GM19193 (cell line): Measurements from ENCODE around the gene SLX4IP.

ENCODE experiments used
- POLR2A ChIP-seq: IDR thresholded peaks from 4 replicates; pipeline ENCODE4 v1.6.1; 2011; ENCODE audit not compliant: insufficient read depth, insufficient read length; ENCODE audit errors: extremely low read depth

SLX4IP gene

DNA sequence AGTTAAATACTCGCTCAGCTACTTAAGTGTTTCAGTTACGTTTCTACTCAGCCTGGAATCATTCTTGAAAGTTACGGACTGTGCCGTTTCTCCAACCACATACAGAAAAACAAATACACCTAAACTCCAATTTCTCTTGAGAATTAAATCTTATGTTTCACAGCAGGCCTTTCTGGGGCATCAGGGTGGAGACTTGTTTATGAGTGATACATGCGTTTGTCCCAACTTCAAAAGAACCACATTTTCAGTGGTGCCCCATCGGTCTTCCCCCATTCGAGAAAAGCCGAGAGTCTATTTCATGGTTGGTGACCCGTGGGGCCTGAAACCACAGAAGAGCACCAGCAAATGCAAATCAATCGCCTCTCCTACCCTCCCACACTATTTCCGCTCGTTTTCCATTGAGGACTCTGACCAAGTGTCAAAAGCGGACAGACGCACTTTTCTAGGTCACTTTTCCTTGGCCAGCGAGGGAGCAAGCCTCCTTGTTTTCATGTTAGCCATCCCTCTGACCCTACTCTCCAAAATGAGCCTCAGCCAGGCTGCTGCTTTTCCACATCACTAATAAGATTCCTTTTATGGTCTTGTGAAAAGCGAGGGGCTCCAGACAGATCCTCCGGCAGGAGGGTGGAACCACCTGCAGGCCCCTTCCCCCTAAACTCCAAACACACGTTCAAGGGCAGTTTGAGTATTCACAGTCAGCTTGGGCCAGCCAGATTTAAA is 235.6 kb downstream of the SLX4IP start:
- TF ChIP-seq POLR2A: no peak

DNA sequence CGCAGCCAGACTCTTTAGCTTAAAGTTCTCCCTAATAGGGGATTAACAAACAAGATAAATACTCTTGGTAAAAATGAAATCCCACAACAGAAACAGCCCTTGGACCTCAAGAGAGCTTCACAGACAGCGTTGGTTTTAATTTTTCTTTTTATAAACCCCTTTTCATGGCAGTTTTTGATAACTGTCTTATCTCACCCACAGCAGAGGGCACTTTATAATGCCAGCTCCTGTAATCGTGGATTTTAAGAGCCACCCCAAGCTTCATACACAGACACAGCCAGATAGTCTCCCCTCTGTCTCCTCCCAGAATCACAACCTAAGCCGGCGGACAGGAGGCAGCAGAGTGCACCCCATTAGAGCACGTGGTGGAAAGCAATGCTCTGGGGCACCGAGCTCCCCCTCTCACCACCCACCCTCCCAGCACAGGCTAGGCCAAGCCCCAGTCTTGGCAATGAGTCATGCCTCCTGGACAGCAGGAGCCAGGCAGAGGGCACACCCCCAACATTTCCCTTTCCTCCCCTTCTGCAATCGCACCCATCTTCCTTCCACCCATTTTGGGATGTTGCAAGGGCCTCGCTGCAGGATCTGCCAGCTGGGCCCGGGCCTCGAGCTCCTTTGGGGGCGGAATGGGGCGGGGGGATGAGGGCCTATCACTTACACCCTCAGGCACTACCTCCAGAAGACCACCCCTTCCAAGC is 236.3 kb downstream of the SLX4IP start:
- TF ChIP-seq POLR2A: no peak

DNA sequence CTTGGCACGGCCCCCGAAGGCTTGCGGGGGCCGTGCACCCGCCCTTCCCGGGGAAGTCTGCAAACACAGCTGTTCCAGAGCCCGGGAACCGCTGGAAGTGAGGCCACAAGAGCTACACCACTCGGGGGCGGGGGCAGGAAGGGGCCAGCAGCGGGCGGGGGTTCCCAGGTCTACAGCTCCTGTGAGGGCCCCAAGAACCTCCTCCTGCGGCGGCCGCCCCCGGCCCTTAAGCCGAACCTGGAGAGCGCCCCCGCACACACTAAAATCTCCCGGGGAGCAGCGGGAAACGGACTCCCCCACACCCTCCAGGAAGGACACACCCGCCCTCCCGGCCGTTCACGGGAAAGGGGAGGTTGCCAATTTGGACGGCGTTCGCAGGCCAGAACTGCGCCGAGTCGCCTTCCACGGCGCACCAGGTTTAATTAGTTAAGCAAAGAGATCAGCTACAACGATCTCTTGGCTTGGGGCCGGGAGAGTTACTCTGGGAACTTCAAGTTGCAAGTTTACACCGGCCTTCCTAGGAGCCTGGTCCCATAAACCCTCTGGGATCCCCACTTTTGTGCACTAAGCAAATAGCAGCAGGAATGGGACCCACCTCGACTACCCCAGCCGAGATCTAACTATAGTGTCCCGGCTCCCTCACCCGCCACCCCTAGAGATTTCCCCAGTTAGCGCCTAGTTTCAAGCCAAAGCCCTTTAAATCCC is 237.0 kb downstream of the SLX4IP start:
- no peak for TF ChIP-seq POLR2A

DNA sequence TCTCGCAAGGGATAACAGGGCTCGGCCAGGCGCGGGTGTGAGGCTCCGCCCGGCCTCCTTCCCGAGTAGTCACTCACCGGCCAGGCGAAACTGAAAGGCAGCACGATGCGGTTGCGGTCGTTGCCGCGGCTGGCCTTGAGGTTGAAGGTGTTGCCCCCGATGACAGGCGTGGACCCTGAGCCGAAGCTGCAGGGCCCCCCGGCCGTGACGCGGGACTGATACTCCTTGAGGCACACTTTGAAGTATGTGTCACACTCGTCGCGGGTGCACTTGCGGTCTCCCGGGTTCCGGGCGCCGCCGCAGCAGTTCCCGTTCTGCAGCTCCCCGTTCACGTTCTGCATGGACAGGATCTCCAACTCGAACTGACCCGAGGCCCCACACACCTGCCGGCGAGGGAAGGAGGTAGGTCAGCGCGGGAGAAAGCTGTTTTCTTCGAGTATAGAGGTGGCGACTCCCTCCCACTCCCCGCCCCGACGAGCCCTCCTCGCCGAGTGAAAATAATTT is 237.6 kb downstream of the SLX4IP start:
- TF ChIP-seq POLR2A: no peak

DNA sequence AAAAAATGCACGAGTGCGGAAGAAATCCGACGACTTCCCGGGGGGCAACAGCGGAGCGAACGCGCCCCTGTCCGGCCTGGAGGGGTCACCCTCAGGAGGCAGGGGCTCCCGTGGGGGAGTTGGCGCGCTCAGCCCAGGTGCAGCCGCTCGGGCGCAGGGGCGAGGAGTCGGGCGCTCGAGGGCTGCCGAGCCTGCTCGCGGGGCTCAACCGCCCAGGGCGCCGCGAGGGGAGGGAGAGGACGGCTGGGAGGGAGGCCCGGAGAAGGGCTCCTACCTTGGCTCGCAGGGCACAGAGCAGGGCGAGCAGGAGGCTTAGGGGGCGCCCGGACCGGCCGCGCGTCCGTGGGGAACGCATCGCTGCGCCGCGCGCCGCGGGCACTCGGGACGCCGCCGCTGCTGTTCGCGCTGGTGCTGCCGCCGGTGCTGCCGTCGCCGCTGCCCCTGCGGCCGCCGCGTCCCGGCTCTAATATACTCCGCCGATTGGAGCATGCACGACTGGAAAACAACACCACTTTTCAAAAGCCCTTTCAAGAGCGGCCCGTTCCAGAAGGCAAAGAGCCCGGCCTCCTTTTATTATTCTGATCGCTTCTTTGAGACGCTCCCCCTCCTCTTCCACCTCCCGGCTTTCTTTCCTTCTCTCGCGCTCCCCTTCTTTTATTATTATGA is 238.2 kb downstream of the SLX4IP start:
- TF ChIP-seq POLR2A: no peak

DNA sequence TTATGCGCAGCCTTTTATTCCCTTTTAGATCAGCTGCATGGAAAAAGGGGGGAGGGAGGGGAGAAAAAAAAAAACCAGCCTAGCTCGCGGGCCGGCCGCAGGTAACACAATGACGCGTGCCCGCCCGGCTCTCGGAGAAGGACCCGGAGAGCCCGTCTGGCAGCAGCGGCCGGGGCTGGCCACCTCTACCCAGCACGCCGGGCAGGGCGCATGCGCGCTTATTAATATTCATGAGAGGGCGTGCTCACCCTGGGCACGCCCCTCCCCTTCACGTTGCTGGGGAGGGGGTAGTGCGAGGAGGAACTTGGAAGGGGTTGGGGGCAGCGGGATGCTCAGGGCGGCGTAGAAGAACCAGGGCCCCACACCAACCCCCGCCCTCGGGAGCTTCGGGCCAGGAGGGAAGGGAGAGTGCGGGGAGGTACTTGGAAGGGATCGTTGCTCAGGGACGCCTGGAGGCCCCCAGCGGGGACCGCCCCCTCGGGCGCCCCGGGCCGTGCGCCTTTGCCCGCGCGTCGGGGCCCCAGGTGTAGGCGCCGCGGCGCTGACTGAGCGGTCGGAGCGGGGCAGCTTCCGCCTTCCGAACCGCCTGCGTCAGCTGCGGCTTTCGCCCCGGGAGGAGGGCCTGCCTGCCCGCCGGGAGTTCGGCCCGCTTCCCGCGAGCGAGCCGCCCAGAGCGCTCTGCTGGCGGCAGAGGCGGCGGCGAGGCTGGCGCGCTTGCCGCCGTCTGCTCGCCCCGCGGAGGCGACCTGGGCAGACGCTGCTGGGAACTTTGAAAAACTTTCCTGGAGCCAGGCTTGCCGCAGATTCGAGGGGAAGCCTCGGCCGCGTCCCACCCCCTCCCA is 239.0 kb downstream of the SLX4IP start, which contains the start of gene JAG1:
JAG1 (minus strand) TSS at position 158 of the 842 bp plus-strand sequence. CDS start 469 bp downstream, outside the sequence.
- peak; percentile 32 for TF ChIP-seq POLR2A

DNA sequence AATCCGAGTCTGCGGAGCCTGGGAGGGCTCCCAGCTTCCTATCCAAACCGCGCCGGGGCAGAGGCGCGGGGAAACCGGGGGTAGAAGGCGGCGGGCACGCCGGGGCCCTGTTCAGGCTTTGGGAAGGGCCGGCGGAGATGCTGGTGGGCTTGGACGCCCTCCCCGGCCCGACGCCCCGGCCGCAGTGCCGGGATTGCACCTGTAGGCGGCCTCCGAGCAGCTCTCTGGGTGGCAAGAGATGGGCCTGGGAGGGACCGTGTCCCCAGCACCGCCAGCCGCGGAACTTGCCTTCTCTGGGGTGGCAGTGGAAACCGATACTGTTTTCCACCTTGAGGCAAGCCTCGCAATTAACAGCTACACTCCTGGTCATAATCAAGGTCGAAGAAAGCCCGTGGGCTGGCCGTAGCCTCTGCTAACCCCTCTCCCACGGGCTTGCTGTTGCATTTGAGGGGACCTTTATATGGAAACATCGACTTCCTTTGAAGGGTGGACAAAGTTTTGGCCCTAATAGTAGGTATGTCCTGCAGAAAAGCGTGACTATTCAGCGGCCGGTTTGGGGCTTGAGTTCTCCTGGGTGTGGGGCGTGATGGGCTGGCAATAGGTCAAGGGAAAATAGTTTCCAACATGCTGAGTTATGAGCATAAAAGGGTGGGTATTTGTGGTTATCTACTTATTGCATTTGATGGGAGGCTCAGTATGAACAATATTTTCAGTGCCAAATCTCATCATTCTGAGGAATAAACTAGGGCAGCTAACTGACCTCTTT is 239.8 kb downstream of the SLX4IP start:
- no peak for TF ChIP-seq POLR2A

DNA sequence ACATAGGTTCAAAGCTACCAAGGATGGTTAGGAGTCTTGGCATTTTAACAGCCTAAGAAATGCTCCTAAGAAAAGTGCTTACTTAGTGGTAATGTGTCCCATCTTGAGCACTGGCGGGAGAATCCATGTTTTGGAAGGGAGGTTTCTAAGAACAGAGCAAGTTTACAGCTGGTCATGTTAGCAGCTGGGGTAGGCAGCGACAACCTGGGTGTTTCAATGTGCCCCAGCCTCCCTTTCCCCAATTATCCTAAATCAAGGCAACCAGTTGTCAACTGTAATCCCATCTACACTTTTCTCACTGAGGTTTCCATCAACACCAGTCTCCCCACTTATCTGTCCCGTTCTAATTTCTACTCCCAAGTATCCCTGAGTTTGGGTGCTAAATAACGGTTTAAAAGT is 240.3 kb downstream of the SLX4IP start:
- TF ChIP-seq POLR2A: no peak

DNA sequence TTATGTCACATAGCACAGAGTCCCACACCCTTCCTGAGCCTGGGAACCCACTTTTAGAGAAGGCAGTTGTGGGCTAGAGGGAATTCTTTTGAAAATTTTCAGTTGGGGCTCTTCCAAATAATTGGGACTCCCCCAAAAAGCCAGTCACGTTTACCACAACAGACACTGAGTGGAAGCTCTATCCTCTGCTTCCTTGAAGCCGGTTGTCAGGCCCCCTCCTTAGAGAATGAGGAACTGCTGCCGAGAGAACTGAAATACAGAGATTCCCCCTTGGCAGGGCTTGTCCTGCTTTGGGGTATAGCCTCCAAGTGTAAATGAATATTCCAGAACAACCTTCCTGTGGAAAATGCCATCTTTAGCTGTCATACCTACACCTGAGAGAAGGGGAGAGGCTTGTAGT is 241.4 kb downstream of the SLX4IP start:
- no peak for TF ChIP-seq POLR2A
